Testis (tissue), 3 donors: Measurements from ENCODE around the gene MYO1D. TPM values are rescaled to one million over a fixed set of nuclear protein-coding genes. Genes with fewer than 3 reads are reported as not detected.

Source experiments
- DNase-seq: peaks from one replicate; pipeline ENCODE4 v3.0.0-alpha.2; 2019
- H3K27ac ChIP-seq, 2 donors: fragments of 200-600 bp; sonication (generic); one replicate each; pipeline ENCODE4 v1.5.1; 2019
- H3K27me3 ChIP-seq: fragments of 200-600 bp; sonication (generic); one replicate; pipeline ENCODE4 v1.5.1; 2019
- H3K36me3 ChIP-seq: fragments of 200-600 bp; sonication (generic); one replicate; pipeline ENCODE4 v1.5.1; 2017; ENCODE audit warnings: low read depth; ENCODE audit errors: missing control alignments
- H3K4me1 ChIP-seq: fragments of 200-600 bp; sonication (generic); one replicate; pipeline ENCODE4 v1.5.1; 2019
- H3K4me3 ChIP-seq, 2 donors: fragments of 200-600 bp; sonication (generic); one replicate each; pipeline ENCODE4 v1.5.1; 2017 to 2019
- H3K9me3 ChIP-seq: fragments of 200-600 bp; sonication (generic); one replicate; pipeline ENCODE4 v1.5.1; 2017
- CTCF ChIP-seq, 3 experiments: fragments of 450-650 bp in 2 of 3; fragments of 200-600 bp in 1 of 3; sonication (generic) in 1 of 3; IDR thresholded peaks; one replicate each; pipeline ENCODE4 v1.5.1; 2016 to 2019; ENCODE audit warnings: antibody characterized with exemption in 3 of 3, mild to moderate bottlenecking in 2 of 3, moderate library complexity in 1 of 3
- POLR2A ChIP-seq: fragments of 450-650 bp; IDR thresholded peaks from one replicate; pipeline ENCODE4 v1.6.1; 2017; ENCODE audit warnings: antibody characterized with exemption, mild to moderate bottlenecking, moderate library complexity
- WGBS, 2 donors: methylation state at CpG; one replicate each; pipeline ENCODE4 v1.1.5; 2018; 5-methylcytosine and 5-hydroxymethylcytosine counted together
- intact Hi-C: fragments of 100-400 bp; cut with DNase I; formaldehyde crosslinking; loops from one replicate; pipeline ENCODE4 v1.15.1; 2023; ENCODE audit warnings: low total_unique reads
- polyA plus RNA-seq: library from polyadenylated mRNA; stranded (reverse); fragments of 350-450 nt; fragmentation: Illumina TruSeq; extraction: RNeasy Lipid Tissue Mini Kit (QIAGEN cat#74804); gene quantifications from one replicate; pipeline ENCODE4 v1.2.3, GENCODE V29; 2014; ENCODE audit warnings: low read depth, low replicate concordance; ENCODE audit not compliant: insufficient read depth
- total RNA-seq, 2 donors: library from RNA; depleted of rRNA; stranded (reverse); fragments of >200 nt; gene quantifications; one replicate each; pipeline ENCODE4 v1.2.3, GENCODE V29; 2016

MYO1D gene
- total and polyA plus RNA-seq, 3 donors from 2014 or later: 29.5 to 34.1 (median 33.6) TPM

- Histone ChIP-seq H3K4me1 (no peaks in the 10 kb centered on the region), H3K36me3 (no peaks in the 10 kb centered on the region), H3K27me3 (no peaks in the 10 kb centered on the region), H3K9me3 (no peaks in the 10 kb centered on the region), H3K27ac (no peak overlapping the region), H3K4me3 (no peak overlapping the region)
- intact Hi-C loops: no loop called here
- no peak for DNase-seq
- TF ChIP-seq CTCF (IDR thresholded peaks at IDR 0.05) (no peak), POLR2A (no peak)
- WGBS, 2 donors: 76 to 82% methylated on average over 5 of the region's 5 CpGs
Measured at GRCh38 chr17:32917842-32918241, 40.9 kb upstream of the MYO1D start.

GRCh38 chr17:32917081-32917480, 40.2 kb upstream of the MYO1D start:
- TF ChIP-seq CTCF (IDR thresholded peaks at IDR 0.05) (no peak), POLR2A (no peak)
- Histone ChIP-seq H3K36me3 (no peaks in the 10 kb centered on the region), H3K4me1 (no peaks in the 10 kb centered on the region), H3K27ac (no peak overlapping the region), H3K4me3 (no peak overlapping the region), H3K9me3 (no peaks in the 10 kb centered on the region), H3K27me3 (no peaks in the 10 kb centered on the region)
- DNase-seq: no peak
- intact Hi-C loops: no loop called here

- 56 to 61% methylated on average over 3 of the region's 3 CpGs for WGBS, 2 donors
- Histone ChIP-seq H3K36me3 (no peaks in the 10 kb centered on the region), H3K27ac (no peak overlapping the region), H3K27me3 (no peaks in the 10 kb centered on the region), H3K4me1 (no peaks in the 10 kb centered on the region), H3K9me3 (no peaks in the 10 kb centered on the region), H3K4me3 (no peak overlapping the region)
- intact Hi-C loops: no loop called here
- no peak for TF ChIP-seq CTCF (IDR thresholded peaks at IDR 0.05)
- TF ChIP-seq POLR2A: no peak
- DNase-seq: no peak
Measured at GRCh38 chr17:32916134-32916533, 39.2 kb upstream of the MYO1D start.

GRCh38 chr17:32915245-32915644, 38.3 kb upstream of the MYO1D start:
- Histone ChIP-seq H3K9me3 (no peaks in the 10 kb centered on the region), H3K36me3 (no peaks in the 10 kb centered on the region), H3K27ac (no peak overlapping the region), H3K4me3 (no peak overlapping the region), H3K27me3 (no peaks in the 10 kb centered on the region), H3K4me1 (no peaks in the 10 kb centered on the region)
- intact Hi-C loops: no loop called here
- no peak for TF ChIP-seq CTCF (IDR thresholded peaks at IDR 0.05)
- no peak for TF ChIP-seq POLR2A
- DNase-seq: no peak
- WGBS, 2 donors: 57 to 69% methylated on average over 2 of the region's 2 CpGs

- Histone ChIP-seq H3K27me3 (no peaks in the 10 kb centered on the region), H3K27ac (no peak overlapping the region), H3K9me3 (no peaks in the 10 kb centered on the region), H3K4me3 (no peak overlapping the region), H3K4me1 (peaks cover 3% of the 10 kb centered on the region), H3K36me3 (no peaks in the 10 kb centered on the region)
- intact Hi-C loops: no loop called here
- WGBS, 2 donors: 93 to 95% methylated on average over 3 of the region's 3 CpGs
- DNase-seq: no peak
- no peak for TF ChIP-seq CTCF (IDR thresholded peaks at IDR 0.05)
- TF ChIP-seq POLR2A: no peak
Measured at GRCh38 chr17:32914181-32914580, 37.3 kb upstream of the MYO1D start.
